ENCODE measurements around the gene SERPINA10.
"Not testable (repeated sequence)": the region's sequence is repeated elsewhere in the genome, so short reads cannot be mapped to it uniquely, and the experiment has no call there.

Gene SERPINA10

DNA sequence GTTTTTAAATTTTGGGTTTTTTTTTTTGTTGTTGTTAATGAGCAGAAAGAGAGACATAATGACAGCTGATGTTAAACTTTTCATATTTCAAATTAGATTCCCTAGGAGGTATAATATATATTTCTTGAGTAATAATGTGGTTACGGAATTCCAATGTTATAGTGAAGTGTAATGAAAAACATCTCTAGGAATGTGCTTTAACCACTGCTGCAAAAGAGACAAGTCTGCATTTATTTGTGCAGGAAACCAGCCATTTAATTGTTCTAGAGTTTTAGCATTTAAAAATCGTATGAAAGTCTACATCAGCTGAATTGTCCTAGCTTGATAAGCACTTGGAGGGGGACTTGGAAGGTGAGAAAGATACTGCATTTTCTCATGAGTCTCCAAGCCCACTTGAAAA lies 14.3 kb downstream of the SERPINA10 start:
- no peak for DNase-seq

DNA sequence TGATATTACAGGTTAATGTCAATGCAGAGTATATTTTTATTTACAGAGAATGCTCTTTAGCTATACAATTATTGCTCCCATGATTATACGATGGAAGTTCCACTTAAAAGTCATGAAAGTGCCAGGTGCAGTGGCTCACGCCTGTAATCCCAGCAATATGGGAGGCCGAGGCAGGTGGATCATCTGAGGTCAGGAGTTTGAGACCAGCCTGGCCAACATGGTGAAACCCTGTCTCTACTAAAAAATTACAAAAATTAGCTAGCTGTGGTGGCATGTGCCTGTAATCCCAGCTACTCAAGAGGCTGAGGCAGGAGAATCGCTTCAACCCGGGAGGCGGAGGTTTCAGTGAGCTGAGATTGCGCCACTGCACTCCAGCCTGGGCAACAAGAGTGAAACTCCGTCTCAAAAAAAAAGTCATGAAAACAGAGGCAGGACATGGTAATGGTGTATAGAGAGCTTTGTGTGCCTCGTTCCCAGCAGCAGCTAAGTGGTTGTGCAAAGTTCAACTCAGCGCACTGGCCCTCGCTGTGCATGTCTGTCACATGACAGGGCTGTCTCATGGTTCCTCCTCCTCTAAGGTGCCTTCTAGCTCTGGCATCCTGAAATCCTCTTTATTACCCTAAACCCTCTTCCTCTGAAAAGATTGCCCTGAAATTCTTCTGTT lies 16.0 kb downstream of the SERPINA10 start:
- not testable (repeated sequence) for DNase-seq

DNA sequence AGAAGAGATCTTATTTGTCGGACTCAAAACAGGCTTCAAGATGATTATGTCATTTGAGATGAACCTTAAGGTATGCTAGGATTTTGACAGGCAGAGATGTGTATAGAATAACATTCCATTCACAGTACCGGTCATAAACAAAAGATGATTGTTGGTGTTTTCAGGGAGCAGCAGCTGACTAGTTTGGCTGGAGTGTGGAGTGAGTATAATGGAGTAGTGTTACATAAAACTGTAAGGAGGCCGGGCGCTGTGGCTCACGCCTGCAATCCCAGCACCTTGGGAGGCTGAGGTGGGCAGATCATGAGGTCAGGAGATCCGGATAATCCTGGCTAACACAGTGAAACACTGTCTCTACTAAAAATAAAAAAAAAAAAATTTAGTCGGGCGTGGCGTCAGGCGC lies 23.9 kb downstream of the SERPINA10 start:
- DNase-seq, result no peak

DNA sequence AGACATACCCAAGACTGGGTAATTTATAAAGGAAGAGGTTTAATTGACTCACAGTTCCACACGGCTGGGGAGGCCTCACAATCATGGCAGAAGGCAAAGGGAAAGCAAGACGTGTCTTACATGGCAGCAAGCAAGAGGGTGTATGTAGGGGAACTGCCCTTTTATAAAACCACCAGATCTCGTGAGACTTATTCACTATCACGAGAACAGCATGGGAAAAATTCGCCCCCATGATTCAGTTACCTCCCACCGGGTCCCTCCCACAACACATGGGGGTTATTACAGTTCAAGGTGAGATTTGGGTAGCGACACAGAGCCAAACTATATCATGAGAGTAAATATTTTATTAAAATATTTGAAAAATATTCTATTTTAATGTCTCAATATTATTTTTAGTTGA lies 24.5 kb downstream of the SERPINA10 start:
- not testable (repeated sequence) for DNase-seq

DNA sequence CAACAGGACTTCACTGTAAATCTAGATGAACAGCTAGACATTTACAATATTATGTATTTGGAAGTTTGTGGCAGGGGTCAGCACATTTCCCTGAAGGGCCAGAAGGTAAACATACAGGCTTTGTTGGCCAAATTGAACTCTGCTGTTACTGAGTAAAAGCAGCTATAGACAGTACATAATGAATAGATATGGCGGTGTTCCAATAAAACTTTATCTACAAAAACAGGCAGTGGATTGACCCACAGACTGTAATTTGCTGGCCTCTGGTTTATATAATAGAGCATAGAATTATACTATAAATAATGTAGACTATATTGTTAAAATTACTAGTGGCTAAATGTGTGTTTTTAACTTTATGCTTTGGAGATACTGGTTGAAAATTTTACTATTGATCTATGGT lies 25.7 kb downstream of the SERPINA10 start:
- DNase-seq, result no peak

DNA sequence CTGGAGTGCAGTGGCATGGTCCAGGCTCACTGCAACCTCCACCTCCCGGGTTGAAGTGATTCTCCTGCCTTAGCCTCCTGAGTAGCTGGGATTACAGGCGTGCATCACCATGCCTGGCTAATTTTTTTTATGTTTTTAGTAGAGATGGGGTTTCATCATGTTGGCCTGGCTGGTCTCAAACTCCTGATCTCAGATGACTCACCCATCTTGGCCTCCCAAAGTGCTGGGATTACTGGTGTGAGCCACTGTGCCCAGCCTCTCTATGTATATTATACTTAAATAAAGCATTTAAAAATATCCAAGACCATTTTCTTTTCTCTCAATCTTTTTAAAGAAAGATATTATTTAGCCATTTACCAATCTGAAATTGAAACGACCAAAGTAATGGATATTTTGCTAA lies 28.9 kb downstream of the SERPINA10 start:
- DNase-seq, result not testable (repeated sequence)

DNA sequence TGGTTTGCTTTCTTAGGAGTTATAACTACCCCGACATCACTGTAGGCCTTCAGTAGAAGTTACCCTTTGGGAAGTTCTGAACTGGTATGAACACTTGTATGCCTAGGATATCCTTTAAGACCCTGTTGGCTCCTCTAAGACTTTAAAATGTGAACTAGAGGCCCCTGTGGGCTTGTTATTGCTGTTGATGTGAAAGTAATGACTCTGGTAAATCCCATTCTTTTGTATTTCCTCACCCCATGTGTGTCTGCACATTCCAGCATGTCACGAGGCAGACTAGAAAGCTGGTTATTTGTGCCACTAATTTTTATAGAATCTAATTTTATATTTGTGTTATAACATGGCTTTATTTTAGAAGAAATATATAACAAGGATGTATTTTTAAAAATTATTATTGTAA lies 48.9 kb downstream of the SERPINA10 start:
- no peak for DNase-seq

DNA sequence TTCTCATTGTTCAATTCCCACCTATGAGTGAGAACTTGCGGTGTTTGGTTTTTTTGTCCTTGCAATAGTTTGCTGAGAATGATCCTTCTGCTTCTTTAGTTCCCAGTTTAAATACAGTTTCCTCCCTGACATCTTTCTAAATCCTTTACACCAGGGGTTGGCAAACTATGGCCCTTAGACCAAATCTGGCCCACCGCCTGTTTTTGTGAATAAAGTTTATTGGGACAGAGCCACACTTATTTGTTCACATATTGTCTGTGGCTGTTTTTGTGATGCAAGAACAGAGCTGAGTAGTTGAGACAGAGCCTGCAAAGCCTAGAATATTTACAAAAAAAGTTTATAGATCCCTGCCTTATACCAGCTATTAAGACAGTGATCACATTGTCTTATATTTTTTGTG lies 53.7 kb downstream of the SERPINA10 start:
- no peak for DNase-seq

DNA sequence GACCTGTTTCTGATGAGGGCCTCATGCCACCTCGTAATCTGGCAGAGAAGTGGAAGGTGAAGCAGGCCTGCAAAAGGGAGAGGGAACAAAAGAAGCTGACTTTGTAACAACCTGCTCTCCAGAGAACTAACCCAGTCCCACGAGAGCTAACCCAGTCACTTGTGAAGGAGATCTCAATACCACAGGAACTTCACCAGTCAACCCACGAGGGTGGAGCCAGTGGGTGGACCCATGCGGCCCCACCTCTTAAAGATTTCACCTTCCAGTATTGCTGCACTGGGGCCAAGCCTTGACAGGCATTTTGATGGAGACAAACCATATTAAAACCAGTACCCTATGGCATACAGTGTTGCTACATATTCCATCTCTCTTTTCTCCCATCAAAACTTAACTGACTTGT lies 55.1 kb downstream of the SERPINA10 start:
- no peak for DNase-seq

DNA sequence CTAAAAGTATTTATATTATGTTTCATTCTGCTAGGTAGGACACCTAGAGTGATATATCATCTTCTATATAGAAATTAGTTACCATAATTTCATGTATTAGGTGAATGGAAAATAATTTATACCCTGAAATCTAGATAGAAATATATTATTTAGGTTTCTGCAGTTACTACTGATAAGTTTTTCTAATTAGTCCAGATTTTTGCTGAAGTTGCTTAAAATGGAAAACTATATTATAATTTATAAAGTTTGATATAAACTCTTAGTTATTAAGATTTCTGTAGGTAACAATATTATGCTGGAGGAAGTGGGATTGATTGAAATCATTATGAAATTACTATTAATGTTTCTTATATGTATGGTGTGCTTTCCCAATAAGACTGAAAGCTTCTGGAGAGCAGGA lies 56.0 kb downstream of the SERPINA10 start:
- DNase-seq, result no peak
